H9 (cell line): Measurements from ENCODE around the gene CFAP141. TPM values are rescaled to one million over a fixed set of nuclear protein-coding genes. Genes with fewer than 3 reads are reported as not detected.

ENCODE experiments used
- DNase-seq: peaks from one replicate; pipeline ENCODE4 v3.0.0-alpha.2; 2017
- H2AFZ ChIP-seq: one replicate; pipeline ENCODE4 v1.6.1; 2013; ENCODE audit warnings: mild to moderate bottlenecking, low read length, control low read depth, moderate library complexity
- H2AK5ac ChIP-seq: 2 replicates; pipeline ENCODE4 v1.6.1; 2013; ENCODE audit warnings: low read length, control low read depth, mixed read lengths; ENCODE audit not compliant: insufficient read length
- H2BK120ac ChIP-seq: one replicate; pipeline ENCODE4 v1.6.1; 2013; ENCODE audit warnings: low read depth, mild to moderate bottlenecking, low read length, control low read depth, inconsistent platforms; ENCODE audit not compliant: poor library complexity, severe bottlenecking
- H2BK12ac ChIP-seq: 2 replicates; pipeline ENCODE4 v1.6.1; 2013; ENCODE audit warnings: low read length, control low read depth, mixed read lengths, low read depth; ENCODE audit not compliant: insufficient read length
- H2BK15ac ChIP-seq: 2 replicates; pipeline ENCODE4 v1.6.1; 2013; ENCODE audit warnings: low read depth, low read length, control low read depth
- H2BK20ac ChIP-seq: one replicate; pipeline ENCODE4 v1.6.1; 2013; ENCODE audit warnings: low read depth, mild to moderate bottlenecking, low read length, control low read depth, inconsistent platforms; ENCODE audit not compliant: poor library complexity, severe bottlenecking
- H2BK5ac ChIP-seq: 2 replicates; pipeline ENCODE4 v1.6.1; 2013; ENCODE audit warnings: low read length, control low read depth, mixed read lengths; ENCODE audit not compliant: insufficient read length
- H3K14ac ChIP-seq: 2 replicates; pipeline ENCODE4 v1.6.1; 2013; ENCODE audit warnings: low read length, control low read depth; ENCODE audit not compliant: insufficient read depth
- H3K18ac ChIP-seq: 2 replicates; pipeline ENCODE4 v1.6.1; 2013; ENCODE audit warnings: low read depth, mild to moderate bottlenecking, mixed read lengths, low read length, control low read depth; ENCODE audit not compliant: insufficient read length
- H3K23ac ChIP-seq: 2 replicates; pipeline ENCODE4 v1.6.1; 2013; ENCODE audit warnings: low read length, control low read depth, mixed read lengths, low read depth; ENCODE audit not compliant: insufficient read length
- H3K23me2 ChIP-seq: 2 replicates; pipeline ENCODE4 v1.6.1; 2013; ENCODE audit warnings: low read depth, mild to moderate bottlenecking, mixed read lengths, low read length, control low read depth; ENCODE audit not compliant: insufficient read length, poor library complexity, severe bottlenecking
- H3K27ac ChIP-seq: 2 replicates; pipeline ENCODE4 v1.5.1; 2013; ENCODE audit warnings: low read length, control low read depth, mixed read lengths, low read depth; ENCODE audit not compliant: insufficient read length
- H3K27me3 ChIP-seq: 2 replicates; pipeline ENCODE4 v1.6.1; 2013; ENCODE audit warnings: low read length, control low read depth, inconsistent platforms; ENCODE audit not compliant: insufficient read depth
- H3K4ac ChIP-seq: 2 replicates; pipeline ENCODE4 v1.6.1; 2013; ENCODE audit warnings: low read depth, mild to moderate bottlenecking, control low read depth, inconsistent platforms, low read length, moderate library complexity
- H3K4me1 ChIP-seq: 2 replicates; pipeline ENCODE4 v1.6.1; 2013; ENCODE audit warnings: low read length, control low read depth, inconsistent platforms; ENCODE audit not compliant: insufficient read depth
- H3K4me2 ChIP-seq: 2 replicates; pipeline ENCODE4 v1.6.1; 2013; ENCODE audit warnings: low read length, control low read depth, mixed read lengths; ENCODE audit not compliant: insufficient read length, insufficient read depth
- H3K56ac ChIP-seq: 2 replicates; pipeline ENCODE4 v1.6.1; 2013; ENCODE audit warnings: low read depth, mild to moderate bottlenecking, mixed read lengths, low read length, control low read depth; ENCODE audit not compliant: insufficient read length
- H3K79me1 ChIP-seq: 2 replicates; pipeline ENCODE4 v1.6.1; 2013; ENCODE audit warnings: low read depth, mild to moderate bottlenecking, moderate library complexity, low read length, control low read depth, inconsistent platforms; ENCODE audit not compliant: insufficient read depth, poor library complexity, severe bottlenecking
- H3K79me2 ChIP-seq: 2 replicates; pipeline ENCODE4 v1.6.1; 2013; ENCODE audit warnings: low read length, control low read depth, inconsistent platforms; ENCODE audit not compliant: insufficient read depth
- H3K9ac ChIP-seq: 2 replicates; pipeline ENCODE4 v1.6.1; 2013; ENCODE audit warnings: low read length, control low read depth, mixed read lengths; ENCODE audit not compliant: insufficient read length; ENCODE audit errors: extremely low read depth
- H3K9me3 ChIP-seq: one replicate; pipeline ENCODE4 v1.6.1; 2013; ENCODE audit warnings: low read depth, low read length, inconsistent platforms; ENCODE audit not compliant: control insufficient read depth
- H3T11ph ChIP-seq: one replicate; pipeline ENCODE4 v1.6.1; 2013; ENCODE audit warnings: mild to moderate bottlenecking, low read length, control low read depth, inconsistent platforms
- H4K20me1 ChIP-seq: one replicate; pipeline ENCODE4 v1.6.1; 2013; ENCODE audit not compliant: control insufficient read depth, insufficient read length, insufficient read depth
- H4K5ac ChIP-seq: 2 replicates; pipeline ENCODE4 v1.6.1; 2013; ENCODE audit warnings: low read depth, mild to moderate bottlenecking, mixed read lengths, low read length, control low read depth; ENCODE audit not compliant: insufficient read length
- H4K8ac ChIP-seq: replicated peaks from 2 replicates; pipeline ENCODE4 v1.6.1; 2013; ENCODE audit warnings: low read length, control low read depth, mixed read lengths, low read depth; ENCODE audit not compliant: insufficient read length
- H4K91ac ChIP-seq: 2 replicates; pipeline ENCODE4 v1.6.1; 2013; ENCODE audit warnings: low read depth, mild to moderate bottlenecking, moderate library complexity, mixed read lengths, low read length, control low read depth; ENCODE audit not compliant: insufficient read length
- H3K27ac Mint-ChIP-seq, 3 experiments: 2 replicates in 2 of 3; 3 replicates in 1 of 3; pipeline ENCODE4 v1.8.0; 2020 to 2021; ENCODE audit warnings: mixed read lengths in 3 of 3, mild to moderate bottlenecking in 1 of 3, moderate library complexity in 1 of 3
- H3K27me3 Mint-ChIP-seq: 2 replicates; pipeline ENCODE4 v1.8.0; 2021; ENCODE audit warnings: low read depth, mild to moderate bottlenecking, moderate library complexity, mixed read lengths
- H3K36me3 Mint-ChIP-seq, 3 experiments: 2 replicates in 2 of 3; 3 replicates in 1 of 3; pipeline ENCODE4 v1.8.0; 2020 to 2021; ENCODE audit warnings: low read depth in 3 of 3, mixed read lengths in 3 of 3; ENCODE audit not compliant: insufficient read depth in 1 of 3
- H3K4me1 Mint-ChIP-seq, 2 experiments: 2 replicates each; pipeline ENCODE4 v1.8.0; 2020; ENCODE audit warnings: mixed read lengths in 2 of 2
- H3K4me3 Mint-ChIP-seq, 2 experiments: 2 replicates in 1 of 2; 3 replicates in 1 of 2; pipeline ENCODE4 v1.8.0; 2020 to 2021; ENCODE audit warnings: mild to moderate bottlenecking in 2 of 2, mixed read lengths in 2 of 2, moderate library complexity in 1 of 2
- H3K9me3 Mint-ChIP-seq, 2 experiments: 2 replicates in 1 of 2; 3 replicates in 1 of 2; pipeline ENCODE4 v1.8.0; 2020; ENCODE audit warnings: mild to moderate bottlenecking in 2 of 2, mixed read lengths in 2 of 2, moderate library complexity in 1 of 2
- CTCF ChIP-seq: fragments of 200-600 bp; sonication (generic); conservative IDR thresholded peaks from 3 replicates; pipeline ENCODE4 v1.8.0; 2021; ENCODE audit warnings: antibody characterized with exemption, mild to moderate bottlenecking
- WGBS: extraction: QIAGEN DNeasy Blood & Tissue Kit; methylation state at CpG from one replicate; pipeline ENCODE4 v1.1.7; 2013; ENCODE audit warnings: missing lambda C conversion rate, low lambda C conversion rate, mixed read lengths; ENCODE audit not compliant: insufficient read length; ENCODE audit errors: extremely low coverage; 5-methylcytosine and 5-hydroxymethylcytosine counted together
- total RNA-seq: library from RNA; stranded (reverse); gene quantifications from 2 replicates; pipeline ENCODE4 v1.2.1, GENCODE V29; 2021

The CFAP141 gene
- total RNA-seq, 1 experiment from 2014 or later: not detected

GRCh38 chr1:154157520-154158306, 48.4 kb downstream of the CFAP141 start:
- Mint-ChIP-seq H3K4me1 (peaks cover 12 to 26% of the 10 kb centered on the region in 2 experiments), H3K4me3 (no peak overlapping the region), H3K27ac (peak overlapping the region; percentile 63 to 72 (median 63); a peak in 5 of 7 replicates), H3K27me3 (peaks cover 1% of the 10 kb centered on the region; the same call in 1 of the 2 replicates), H3K9me3 (no peaks in the 10 kb centered on the region), H3K36me3 (peaks cover 48 to 70% (median 63%) of the 10 kb centered on the region in 3 experiments)
- DNase-seq: no peak
- Histone ChIP-seq H2BK120ac (no peak overlapping the region), H3T11ph (no peak overlapping the region), H3K4me1 (no peaks in the 10 kb centered on the region), H4K8ac (no peak overlapping the region), H2BK12ac (no peak overlapping the region), H3K79me2 (no peaks in the 10 kb centered on the region), H2BK20ac (no peak overlapping the region), H4K20me1 (no peaks in the 10 kb centered on the region), H3K9me3 (no peaks in the 10 kb centered on the region), H2BK5ac (no peak overlapping the region), H3K9ac (no peak overlapping the region), H4K91ac (no peak overlapping the region), H4K5ac (no peak overlapping the region), H2AK5ac (no peak overlapping the region), H3K27me3 (no peaks in the 10 kb centered on the region), H3K4ac (no peak overlapping the region), H3K23me2 (no peaks in the 10 kb centered on the region), H3K56ac (no peak overlapping the region), H3K14ac (no peak overlapping the region), H3K27ac (no peak overlapping the region), H3K4me2 (no peak overlapping the region), H3K18ac (no peak overlapping the region), H2AFZ (no peak overlapping the region), H3K79me1 (no peaks in the 10 kb centered on the region), H2BK15ac (peak overlapping the region; percentile 53; the same call in 1 of the 2 replicates), H3K23ac (no peak overlapping the region)
- TF ChIP-seq CTCF: no peak
- WGBS: no CpG with 5 or more reads among the region's 7 CpGs
